Epithelial cell of proximal tubule (primary cell): ENCODE results near the gene F10. TPM values are rescaled to one million over a fixed set of nuclear protein-coding genes. Genes with fewer than 3 reads are reported as not detected.

Source experiments
- DNase-seq: peaks from one replicate; pipeline ENCODE4 v3.0.0-alpha.2; 2011; ENCODE audit warnings: low read depth
- H3K4me3 ChIP-seq: 2 replicates; pipeline ENCODE4 v1.5.1; 2011; ENCODE audit warnings: low read depth, mild to moderate bottlenecking, low read length
- total RNA-seq: library from RNA; depleted of rRNA; stranded (reverse); fragments of >200 nt; gene quantifications from 2 replicates; pipeline ENCODE4 v1.2.3, GENCODE V29; 2015
- TF ChIP-seq, protein P1 (sequence below): conservative IDR thresholded peaks from 2 replicates; pipeline ENCODE4 v1.5.1; 2012; ENCODE audit warnings: low read depth, mild to moderate bottlenecking, low read length

The F10 gene
- total RNA-seq, 1 donor from 2014 or later = 0.12 TPM

DNA sequence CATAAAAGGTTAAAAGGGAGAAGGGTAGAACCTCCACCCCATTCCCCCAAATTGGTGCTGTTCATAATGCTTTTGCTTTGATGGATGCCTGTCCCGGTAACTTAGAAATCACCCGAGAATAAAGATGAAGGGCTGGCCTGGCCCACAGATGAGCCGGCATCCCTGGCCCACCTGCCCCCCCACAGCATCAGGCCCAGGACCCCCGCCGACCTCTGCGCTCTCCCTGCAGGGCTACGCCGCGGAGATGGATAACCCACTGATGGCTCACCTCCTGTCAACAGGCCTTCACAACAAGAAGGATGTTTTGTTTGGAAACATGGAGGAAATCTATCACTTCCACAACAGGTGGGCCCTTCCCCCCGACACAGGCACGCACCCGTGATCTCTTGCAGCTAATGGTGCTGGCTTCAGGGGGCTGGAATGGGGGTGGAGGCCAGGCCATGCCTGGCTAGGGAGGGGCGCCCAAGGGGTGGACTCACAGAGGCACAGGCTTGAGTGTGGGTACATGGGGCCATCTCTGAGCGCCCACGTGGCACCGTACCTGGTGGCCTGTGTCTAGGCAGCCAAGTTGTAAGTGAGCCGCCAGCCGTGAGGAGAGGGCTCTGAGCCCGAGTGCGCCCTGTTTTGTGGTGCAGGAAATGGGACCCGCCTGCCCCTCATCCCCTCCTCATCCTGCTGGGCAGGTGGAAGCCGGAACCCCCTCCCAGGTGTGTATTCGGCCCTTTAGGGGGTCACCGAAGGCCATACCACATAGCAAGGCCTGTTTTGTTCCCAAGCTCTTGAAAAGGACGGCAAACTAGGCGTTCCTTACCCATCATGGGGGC, 40.2 kb upstream of the F10 start:
- no peak for DNase-seq
- TF ChIP-seq, protein P1, sequence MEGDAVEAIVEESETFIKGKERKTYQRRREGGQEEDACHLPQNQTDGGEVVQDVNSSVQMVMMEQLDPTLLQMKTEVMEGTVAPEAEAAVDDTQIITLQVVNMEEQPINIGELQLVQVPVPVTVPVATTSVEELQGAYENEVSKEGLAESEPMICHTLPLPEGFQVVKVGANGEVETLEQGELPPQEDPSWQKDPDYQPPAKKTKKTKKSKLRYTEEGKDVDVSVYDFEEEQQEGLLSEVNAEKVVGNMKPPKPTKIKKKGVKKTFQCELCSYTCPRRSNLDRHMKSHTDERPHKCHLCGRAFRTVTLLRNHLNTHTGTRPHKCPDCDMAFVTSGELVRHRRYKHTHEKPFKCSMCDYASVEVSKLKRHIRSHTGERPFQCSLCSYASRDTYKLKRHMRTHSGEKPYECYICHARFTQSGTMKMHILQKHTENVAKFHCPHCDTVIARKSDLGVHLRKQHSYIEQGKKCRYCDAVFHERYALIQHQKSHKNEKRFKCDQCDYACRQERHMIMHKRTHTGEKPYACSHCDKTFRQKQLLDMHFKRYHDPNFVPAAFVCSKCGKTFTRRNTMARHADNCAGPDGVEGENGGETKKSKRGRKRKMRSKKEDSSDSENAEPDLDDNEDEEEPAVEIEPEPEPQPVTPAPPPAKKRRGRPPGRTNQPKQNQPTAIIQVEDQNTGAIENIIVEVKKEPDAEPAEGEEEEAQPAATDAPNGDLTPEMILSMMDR = no peak
- H3K4me3 ChIP-seq = no peak overlapping the region

DNA sequence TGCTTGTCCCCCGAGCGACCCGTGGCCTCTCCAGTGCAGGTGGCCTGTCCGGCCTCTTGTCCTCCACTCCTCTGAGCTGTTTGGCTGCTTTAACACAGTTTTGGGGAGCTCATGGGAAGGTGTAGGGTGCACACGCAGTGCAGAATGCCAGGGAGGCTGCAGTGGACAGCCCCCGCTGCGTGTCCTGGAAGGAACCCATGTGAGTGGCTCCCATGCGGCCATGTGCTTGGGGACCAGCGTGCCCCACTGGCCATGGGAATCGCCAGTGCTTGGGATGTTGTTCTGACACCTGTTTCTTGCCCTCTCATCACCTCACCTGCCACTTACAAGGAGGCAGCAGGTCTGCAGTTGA, 39.6 kb upstream of the F10 start:
- H3K4me3 ChIP-seq = no peak overlapping the region
- DNase-seq = no peak
- TF ChIP-seq, protein P1 = no peak

DNA sequence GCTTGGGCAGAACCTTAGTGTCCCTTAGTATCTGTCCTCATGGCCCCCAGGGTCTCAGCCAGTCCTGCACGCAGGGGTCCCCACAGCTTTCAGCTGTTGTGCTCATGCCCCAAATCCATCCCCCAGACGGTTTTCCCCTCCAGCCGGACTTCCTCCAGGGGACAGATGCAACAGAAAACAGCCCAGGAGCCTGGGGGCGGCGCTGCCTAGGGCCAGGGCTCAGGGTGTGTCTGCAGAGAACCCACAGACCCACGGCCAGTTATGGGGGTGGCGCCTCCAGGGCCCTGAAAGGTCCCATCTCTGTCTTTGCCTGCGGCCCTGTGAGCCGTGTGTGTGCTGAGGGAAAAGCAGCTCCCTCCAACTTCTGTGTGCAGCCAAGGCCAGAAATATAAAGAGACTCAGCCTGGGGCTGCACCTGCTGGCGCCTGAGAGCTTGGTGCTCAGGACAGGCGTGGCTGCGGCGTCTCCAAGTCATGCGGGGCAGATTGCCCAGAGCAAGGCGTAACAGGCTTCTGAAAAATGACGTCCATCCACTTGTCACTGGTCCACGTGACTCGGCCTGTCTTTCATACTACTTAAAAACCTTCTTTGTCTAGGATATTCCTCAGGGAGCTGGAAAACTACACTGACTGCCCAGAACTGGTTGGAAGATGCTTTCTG, 39.1 kb upstream of the F10 start:
- no peak for DNase-seq
- H3K4me3 ChIP-seq = no peak overlapping the region
- TF ChIP-seq, protein P1 = no peak

DNA sequence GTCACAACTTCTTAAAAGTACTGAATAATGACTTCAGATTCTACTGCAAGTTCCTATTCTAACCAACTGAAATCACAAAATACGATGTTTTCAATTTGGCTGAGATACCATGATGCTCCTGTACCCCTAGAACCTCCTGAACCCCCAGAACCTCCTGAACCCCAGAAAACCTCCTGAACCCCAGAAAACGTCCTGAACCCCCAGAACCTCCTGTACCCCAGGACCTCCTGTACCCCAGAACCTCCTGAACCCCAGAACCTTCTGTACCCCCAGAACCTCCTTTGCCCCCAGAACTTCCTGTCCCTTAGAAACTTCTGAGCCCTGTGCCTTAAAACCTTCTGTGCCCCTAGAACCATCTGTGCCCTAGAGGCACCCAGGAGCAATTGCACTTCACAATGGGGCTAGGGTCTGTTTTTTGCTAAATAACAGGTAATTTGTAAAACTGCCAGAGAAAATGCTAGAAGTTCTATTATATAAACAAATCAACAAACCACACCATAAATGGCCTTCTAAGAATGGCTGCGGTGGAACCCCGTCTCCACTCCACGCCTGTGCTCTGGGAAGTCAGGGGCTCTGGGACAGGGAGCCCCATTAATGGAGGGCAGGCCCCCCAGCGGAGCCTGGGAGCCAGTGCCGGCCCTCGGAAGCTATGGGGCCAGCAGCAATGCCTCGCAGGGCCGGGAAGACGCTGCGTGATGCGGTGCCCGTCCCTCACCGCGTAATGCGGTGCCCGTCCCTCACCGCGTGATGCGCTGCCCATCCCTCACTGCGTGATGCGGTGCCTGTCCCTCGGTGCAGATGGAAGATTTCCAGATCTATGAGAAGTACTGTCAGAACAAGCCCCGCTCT, 38.3 kb upstream of the F10 start:
- TF ChIP-seq, protein P1 = peak; percentile 27
- DNase-seq = no peak
- H3K4me3 ChIP-seq = no peak overlapping the region

DNA sequence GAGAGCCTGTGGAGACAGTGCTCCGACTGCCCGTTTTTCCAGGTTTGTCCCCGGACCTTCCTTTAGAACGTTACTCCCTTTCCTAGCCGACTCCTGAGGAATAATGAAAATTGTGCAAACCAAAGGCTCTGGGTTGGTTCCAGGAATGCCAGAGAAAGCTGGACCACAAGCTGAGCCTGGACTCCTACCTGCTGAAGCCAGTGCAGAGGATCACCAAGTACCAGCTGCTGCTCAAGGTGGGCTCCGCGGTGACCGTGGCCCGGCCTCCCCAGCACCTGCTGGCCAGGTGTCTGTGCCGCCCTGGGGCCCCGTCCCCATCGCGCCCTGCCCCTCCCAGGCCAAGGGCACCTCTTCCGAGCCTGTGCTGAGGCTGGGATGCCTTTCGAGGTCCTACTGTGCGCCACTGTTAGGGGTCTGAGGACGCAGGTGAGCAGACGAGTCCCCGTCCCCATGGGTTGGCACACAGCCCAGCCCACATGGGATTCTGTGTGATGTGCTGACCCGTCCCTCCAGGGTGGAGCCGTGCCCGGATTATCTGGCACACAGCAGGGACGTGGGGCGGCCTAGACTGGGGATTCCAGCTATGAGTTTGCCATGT, 37.6 kb upstream of the F10 start:
- no peak overlapping the region for H3K4me3 ChIP-seq
- TF ChIP-seq, protein P1 = no peak
- no peak for DNase-seq

DNA sequence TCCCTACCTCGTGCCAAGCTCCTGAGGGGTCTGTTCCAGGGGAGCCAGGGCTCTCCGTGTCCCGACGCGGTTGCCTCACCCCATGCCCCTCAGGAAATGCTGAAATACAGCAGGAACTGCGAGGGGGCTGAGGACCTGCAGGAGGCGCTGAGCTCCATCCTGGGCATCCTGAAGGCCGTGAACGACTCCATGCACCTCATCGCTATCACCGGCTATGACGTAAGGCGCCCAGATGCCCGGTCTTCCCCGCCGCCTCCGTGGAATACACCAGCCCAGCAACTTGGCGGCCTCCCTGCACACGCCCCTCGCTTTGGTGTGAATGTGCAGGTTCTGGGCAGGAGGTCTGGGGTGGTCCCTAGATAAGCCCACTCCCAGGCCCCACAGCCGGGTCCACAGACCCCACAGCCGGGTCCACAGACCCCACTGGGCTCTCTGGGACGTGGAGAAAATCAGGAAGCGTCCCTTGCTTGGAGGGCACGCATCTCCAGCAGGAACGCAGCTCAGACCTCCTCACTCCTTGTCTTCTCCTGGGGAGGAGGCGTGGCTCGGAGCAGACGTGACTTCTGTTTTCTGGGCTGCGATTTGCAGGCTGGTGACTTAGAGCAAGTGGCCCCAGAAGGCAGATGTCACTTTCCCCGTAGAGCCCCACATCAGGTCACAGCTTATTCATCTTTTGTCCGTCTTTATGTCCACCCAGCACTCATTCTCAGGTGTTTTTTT, 36.4 kb upstream of the F10 start:
- DNase-seq = no peak
- TF ChIP-seq, protein P1 = no peak
- no peak overlapping the region for H3K4me3 ChIP-seq
